ENCODE results near the gene TLE6.
"Not testable (repeated sequence)": the region's sequence is repeated elsewhere in the genome, so short reads cannot be mapped to it uniquely, and the experiment has no call there.

DNA sequence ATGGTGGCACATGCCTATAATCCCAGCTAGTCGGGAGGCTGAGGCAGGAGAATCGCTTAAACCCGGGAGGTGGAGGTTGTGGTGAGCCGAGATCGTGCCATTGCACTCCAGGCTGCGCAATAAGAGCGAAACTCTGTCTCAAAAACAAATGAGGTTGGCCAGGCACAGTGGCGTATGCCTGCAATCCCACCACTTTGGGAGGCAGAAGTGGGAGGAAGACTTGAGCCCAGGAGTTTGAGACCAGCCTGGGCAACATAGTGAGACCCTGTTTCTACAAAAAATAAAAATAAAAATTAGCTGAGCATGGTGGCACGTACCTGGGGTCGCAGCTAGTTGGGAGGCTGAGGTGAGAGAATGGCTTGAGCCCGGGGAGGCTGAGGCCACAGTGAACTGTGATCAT, 15.0 kb downstream of the TLE6 start:
- TF ChIP-seq, protein P1, sequence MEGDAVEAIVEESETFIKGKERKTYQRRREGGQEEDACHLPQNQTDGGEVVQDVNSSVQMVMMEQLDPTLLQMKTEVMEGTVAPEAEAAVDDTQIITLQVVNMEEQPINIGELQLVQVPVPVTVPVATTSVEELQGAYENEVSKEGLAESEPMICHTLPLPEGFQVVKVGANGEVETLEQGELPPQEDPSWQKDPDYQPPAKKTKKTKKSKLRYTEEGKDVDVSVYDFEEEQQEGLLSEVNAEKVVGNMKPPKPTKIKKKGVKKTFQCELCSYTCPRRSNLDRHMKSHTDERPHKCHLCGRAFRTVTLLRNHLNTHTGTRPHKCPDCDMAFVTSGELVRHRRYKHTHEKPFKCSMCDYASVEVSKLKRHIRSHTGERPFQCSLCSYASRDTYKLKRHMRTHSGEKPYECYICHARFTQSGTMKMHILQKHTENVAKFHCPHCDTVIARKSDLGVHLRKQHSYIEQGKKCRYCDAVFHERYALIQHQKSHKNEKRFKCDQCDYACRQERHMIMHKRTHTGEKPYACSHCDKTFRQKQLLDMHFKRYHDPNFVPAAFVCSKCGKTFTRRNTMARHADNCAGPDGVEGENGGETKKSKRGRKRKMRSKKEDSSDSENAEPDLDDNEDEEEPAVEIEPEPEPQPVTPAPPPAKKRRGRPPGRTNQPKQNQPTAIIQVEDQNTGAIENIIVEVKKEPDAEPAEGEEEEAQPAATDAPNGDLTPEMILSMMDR (conservative IDR thresholded peaks at IDR 0.05; ENCODE audit: low read length), result not testable (repeated sequence)
- not testable (repeated sequence) for TF ChIP-seq EZH2phosphoT487 (IDR thresholded peaks at IDR 0.05; ENCODE audit: borderline replicate concordance)
